Ishikawa (cell line): ENCODE data around the gene CACNA1C.

Source experiments
- CREB1 ChIP-seq: IDR thresholded peaks from 2 replicates; pipeline ENCODE4 v1.6.1; 2012; ENCODE audit warnings: low read depth
- EGR1 ChIP-seq: IDR thresholded peaks from 2 replicates; pipeline ENCODE4 v1.6.1; 2012
- EP300 ChIP-seq: IDR thresholded peaks from 2 replicates; pipeline ENCODE4 v1.6.1; 2012; ENCODE audit warnings: borderline replicate concordance
- FOXM1 ChIP-seq: IDR thresholded peaks from 2 replicates; pipeline ENCODE4 v1.6.1; 2012; ENCODE audit warnings: low read depth, borderline replicate concordance
- MAX ChIP-seq: IDR thresholded peaks from 2 replicates; pipeline ENCODE4 v1.6.1; 2012
- NFIC ChIP-seq: IDR thresholded peaks from 2 replicates; pipeline ENCODE4 v1.6.1; 2012
- RAD21 ChIP-seq: IDR thresholded peaks from 2 replicates; pipeline ENCODE4 v1.6.1; 2012; ENCODE audit warnings: low read depth
- REST ChIP-seq: IDR thresholded peaks from 2 replicates; pipeline ENCODE4 v1.6.1; 2012; ENCODE audit warnings: low read depth, mild to moderate bottlenecking
- TAF1 ChIP-seq: IDR thresholded peaks from 2 replicates; pipeline ENCODE4 v1.6.1; 2012; ENCODE audit warnings: low read depth, mild to moderate bottlenecking
- TEAD4 ChIP-seq: IDR thresholded peaks from 2 replicates; pipeline ENCODE4 v1.6.1; 2012
- ZBTB7A ChIP-seq: IDR thresholded peaks from 2 replicates; pipeline ENCODE4 v1.6.1; 2012; ENCODE audit warnings: low read depth

- TF ChIP-seq TAF1 (no peak), EGR1 (no peak), REST (no peak), CREB1 (no peak), RAD21 (no peak), EP300 (no peak), MAX (no peak), TEAD4 (no peak), NFIC (no peak), FOXM1 (no peak), ZBTB7A (no peak)
Observed at GRCh38 chr12:2014231-2014630, 38.6 kb upstream of the CACNA1C start.
